Fibroblast of lung (primary cell): ENCODE results near the gene RAB19. TPM values are rescaled to one million over a fixed set of nuclear protein-coding genes. Genes with fewer than 3 reads are reported as not detected.
"Not testable (repeated sequence)": the region's sequence is repeated elsewhere in the genome, so short reads cannot be mapped to it uniquely, and the experiment has no call there.

ENCODE experiments used
- DNase-seq, 2 donors: peaks; one replicate each; pipeline versions ENCODE4 v3.0.0 to v3.0.0-alpha.2; 2010; ENCODE audit warnings: low read depth in 2 of 2
- H2AFZ ChIP-seq: 2 replicates; pipeline ENCODE4 v1.5.1; 2012; ENCODE audit warnings: low read length, control low read depth, inconsistent platforms
- H3K27ac ChIP-seq: 2 replicates; pipeline ENCODE4 v1.5.1; 2011; ENCODE audit warnings: low read length, control low read depth; ENCODE audit not compliant: insufficient read depth
- H3K27me3 ChIP-seq: 2 replicates; pipeline ENCODE4 v1.5.1; 2011; ENCODE audit warnings: mild to moderate bottlenecking, low read length; ENCODE audit not compliant: control insufficient read depth, insufficient read depth
- H3K36me3 ChIP-seq: 2 replicates; pipeline ENCODE4 v1.5.1; 2011; ENCODE audit warnings: low read length; ENCODE audit not compliant: control insufficient read depth, insufficient read depth
- H3K4me1 ChIP-seq: 2 replicates; pipeline ENCODE4 v1.5.1; 2011; ENCODE audit warnings: low read length; ENCODE audit not compliant: control insufficient read depth, insufficient read depth; ENCODE audit errors: extremely low read depth
- H3K4me2 ChIP-seq: 2 replicates; pipeline ENCODE4 v1.5.1; 2011; ENCODE audit warnings: low read length, control low read depth; ENCODE audit not compliant: insufficient read depth; ENCODE audit errors: extremely low read depth
- H3K4me3 ChIP-seq, 4 experiments: fragments of 200-600 bp in 1 of 4; sonication (generic) in 1 of 4; replicated peaks in 1 of 4; 2 replicates each; pipeline ENCODE4 v1.5.1; 2011 to 2016; ENCODE audit warnings: low read length in 4 of 4, low read depth in 3 of 4, mild to moderate bottlenecking in 3 of 4, control low read depth in 2 of 4, inconsistent platforms in 1 of 4, mixed read lengths in 1 of 4; ENCODE audit not compliant: insufficient read depth in 1 of 4; ENCODE audit errors: control extremely low read depth in 1 of 4
- H3K79me2 ChIP-seq: 2 replicates; pipeline ENCODE4 v1.5.1; 2012; ENCODE audit warnings: mild to moderate bottlenecking, low read length, inconsistent platforms; ENCODE audit not compliant: control insufficient read depth, insufficient read depth
- H3K9ac ChIP-seq: 2 replicates; pipeline ENCODE4 v1.5.1; 2011; ENCODE audit warnings: mild to moderate bottlenecking, low read length, control low read depth; ENCODE audit not compliant: insufficient read depth
- H3K9me3 ChIP-seq: 2 replicates; pipeline ENCODE4 v1.5.1; 2012; ENCODE audit warnings: low read depth, low read length; ENCODE audit not compliant: control insufficient read depth, insufficient read depth
- H4K20me1 ChIP-seq: 2 replicates; pipeline ENCODE4 v1.5.1; 2011; ENCODE audit warnings: low read length; ENCODE audit not compliant: control insufficient read depth, insufficient read depth; ENCODE audit errors: extremely low read depth
- CTCF ChIP-seq, 2 donors: IDR thresholded peaks in 1 of 2; conservative IDR thresholded peaks in 1 of 2; 1 replicate in 1 of 2; 2 replicates in 1 of 2; pipeline ENCODE4 v1.5.1; 2011 to 2012; ENCODE audit warnings: low read length in 2 of 2, control low read depth in 1 of 2, inconsistent platforms in 1 of 2, low read depth in 1 of 2, mild to moderate bottlenecking in 1 of 2
- EZH2 ChIP-seq: IDR thresholded peaks from 2 replicates; pipeline ENCODE4 v1.5.1; 2012; ENCODE audit warnings: low read length, control low read depth, mild to moderate bottlenecking; ENCODE audit errors: missing control alignments
- polyA plus RNA-seq, 2 donors: library from polyadenylated mRNA; depleted of rRNA in 1 of 2; stranded (reverse) in 1 of 2; unstranded in 1 of 2; fragments of >200 nt; gene quantifications; 2 replicates each; pipeline ENCODE4 v1.2.1, GENCODE V29; 2011 to 2012; ENCODE audit warnings: missing spikeins in 1 of 2
- total RNA-seq: library from RNA; depleted of rRNA; stranded (reverse); fragments of >200 nt; gene quantifications from 2 replicates; pipeline ENCODE4 v1.2.1, GENCODE V29; 2014

RAB19 gene
- total and polyA plus RNA-seq, 2 donors (not counting 1 experiment from before 2014, with no cell fraction given): not detected

GRCh38 chr7:140451716-140452115 is 47.9 kb downstream of the RAB19 start:
- Histone ChIP-seq H3K27ac (no peak overlapping the region), H3K9ac (no peak overlapping the region), H3K4me3 (no peak overlapping the region), H3K4me1 (no peaks in the 10 kb centered on the region), H4K20me1 (no peaks in the 10 kb centered on the region), H3K79me2 (no peaks in the 10 kb centered on the region), H3K4me2 (no peak overlapping the region), H3K27me3 (no peaks in the 10 kb centered on the region), H3K36me3 (peaks cover 2% of the 10 kb centered on the region), H3K9me3 (no peaks in the 10 kb centered on the region), H2AFZ (no peak overlapping the region)
- no peak for TF ChIP-seq CTCF (conservative IDR thresholded peaks at IDR 0.05 in 1 of 2, IDR thresholded peaks at IDR 0.05 in 1 of 2; ENCODE audit: low read depth in 1 of 2, low read length in 2 of 2)
- TF ChIP-seq EZH2: no peak
- DNase-seq: no peak

GRCh38 chr7:140453273-140453672 is 49.4 kb downstream of the RAB19 start:
- TF ChIP-seq EZH2 (no peak), CTCF (conservative IDR thresholded peaks at IDR 0.05 in 1 of 2, IDR thresholded peaks at IDR 0.05 in 1 of 2; ENCODE audit: low read depth in 1 of 2, low read length in 2 of 2) (no peak)
- H3K27me3 ChIP-seq: no peaks in the 10 kb centered on the region
- no peak overlapping the region for H2AFZ ChIP-seq
- peaks cover 2% of the 10 kb centered on the region for H3K36me3 ChIP-seq
- no peak overlapping the region for H3K27ac ChIP-seq
- H3K9ac ChIP-seq: no peak overlapping the region
- H3K9me3 ChIP-seq: no peaks in the 10 kb centered on the region
- H4K20me1 ChIP-seq: no peaks in the 10 kb centered on the region
- no peak overlapping the region for H3K4me3 ChIP-seq
- H3K4me1 ChIP-seq: no peaks in the 10 kb centered on the region
- DNase-seq: no peak
- no peaks in the 10 kb centered on the region for H3K79me2 ChIP-seq
- H3K4me2 ChIP-seq: no peak overlapping the region

GRCh38 chr7:140453785-140454656 is 50.2 kb downstream of the RAB19 start:
- not testable (repeated sequence) for H3K36me3 ChIP-seq, H3K4me1 ChIP-seq, H3K79me2 ChIP-seq, H3K9me3 ChIP-seq, DNase-seq, H3K27ac ChIP-seq, H3K4me3 ChIP-seq, H4K20me1 ChIP-seq, H3K27me3 ChIP-seq, H2AFZ ChIP-seq, H3K4me2 ChIP-seq, H3K9ac ChIP-seq
